Panc1 (cell line): ENCODE measurements around the gene ZNF346. TPM values are rescaled to one million over a fixed set of nuclear protein-coding genes. Genes with fewer than 3 reads are reported as not detected.

Source experiments
- ATAC-seq: fragments of 200-7000 bp; cut with Tn5 transposase; 2 replicates; pipeline ENCODE4 v1.9.1; 2020; ENCODE audit warnings: mild to moderate bottlenecking, moderate library complexity
- BruUV-seq: library from RNA; stranded (reverse); fragments of 400-500 nt; replicated peaks from 2 replicates; lab custom pipeline; 2021; lab: Mats Ljungman, UMichigan
- CTCF ChIA-PET: fragments of 300-600 bp; sonication (Branson Sonifier 250); formaldehyde crosslinking; loops from one replicate; lab custom pipeline; 2022; ENCODE audit warnings: antibody characterized with exemption; lab: Charles Lee
- POLR2A ChIA-PET: fragments of 300-600 bp; sonication (Branson Sonifier 250); formaldehyde crosslinking; loops from one replicate; lab custom pipeline; 2022; ENCODE audit warnings: antibody characterized with exemption; lab: Charles Lee
- DNase-seq: peaks from one replicate; pipeline ENCODE4 v3.0.0-alpha.2; 2010; ENCODE audit warnings: low read depth, low spot score
- H3K27ac ChIP-seq: 2 replicates; pipeline ENCODE4 v1.5.1; 2011; ENCODE audit warnings: mild to moderate bottlenecking, low read length, inconsistent platforms
- H3K27me3 ChIP-seq: fragments of 200-500 bp; sonication (Bioruptor generic); 2 replicates; pipeline ENCODE4 v1.6.0; 2014; ENCODE audit warnings: low read length, inconsistent platforms; ENCODE audit not compliant: control insufficient read depth, insufficient read depth
- H3K36me3 ChIP-seq: fragments of 200-500 bp; sonication (Bioruptor generic); 2 replicates; pipeline ENCODE4 v1.5.1; 2014; ENCODE audit warnings: inconsistent platforms, mild to moderate bottlenecking, low read length, moderate library complexity; ENCODE audit not compliant: control insufficient read depth, insufficient read depth
- H3K4me1 ChIP-seq: 2 replicates; pipeline ENCODE4 v1.5.1; 2011; ENCODE audit warnings: inconsistent platforms, mild to moderate bottlenecking, low read length, moderate library complexity; ENCODE audit not compliant: control insufficient read depth, insufficient read depth
- H3K4me3 ChIP-seq, 2 experiments: 2 replicates each; pipeline ENCODE4 v1.5.1; 2011 to 2012; ENCODE audit warnings: low read depth in 2 of 2, low read length in 2 of 2, mild to moderate bottlenecking in 2 of 2, inconsistent platforms in 1 of 2, moderate library complexity in 1 of 2
- H3K9me3 ChIP-seq: fragments of 200-500 bp; sonication (Bioruptor generic); 2 replicates; pipeline ENCODE4 v1.5.1; 2014; ENCODE audit warnings: low read depth, mild to moderate bottlenecking, inconsistent platforms, low read length, moderate library complexity; ENCODE audit not compliant: control insufficient read depth, insufficient read depth
- POLR2AphosphoS5 ChIP-seq: IDR thresholded peaks from 2 replicates; pipeline ENCODE4 v1.6.1; 2012; ENCODE audit warnings: mild to moderate bottlenecking, low read depth, low read length, moderate library complexity
- SIN3A ChIP-seq: IDR thresholded peaks from 2 replicates; pipeline ENCODE4 v1.6.1; 2012; ENCODE audit warnings: low read depth, mild to moderate bottlenecking, low read length, moderate library complexity, borderline replicate concordance; ENCODE audit not compliant: insufficient read depth
- TCF7L2 ChIP-seq: IDR thresholded peaks from 2 replicates; pipeline ENCODE4 v1.6.1; 2011; ENCODE audit warnings: mild to moderate bottlenecking, low read depth, low read length, inconsistent platforms
- in situ Hi-C: cut with HindIII; loops from 2 replicates; pipeline ENCODE4 v1.10.0; 2016; ENCODE audit warnings: low sequenced_read_pairs, low pct_unique_long_range_greater_than_20kb
- intact Hi-C: fragments of 100-400 bp; cut with micrococcal nuclease; formaldehyde crosslinking; loops from one replicate; pipeline ENCODE4 v1.10.0; 2022; ENCODE audit not compliant: unreplicated experiment
- total RNA-seq: library from RNA; stranded (reverse); gene quantifications from one replicate; pipeline ENCODE4 v1.2.1, GENCODE V29; 2021; ENCODE audit not compliant: unreplicated experiment
- TF ChIP-seq, protein P1 (sequence below), 2 experiments: IDR thresholded peaks; 2 replicates each; pipeline ENCODE4 v1.6.1; 2011 to 2012; ENCODE audit warnings: low read depth in 2 of 2, control low read depth in 1 of 2, low read length in 1 of 2, mild to moderate bottlenecking in 1 of 2, moderate library complexity in 1 of 2; ENCODE audit not compliant: insufficient read depth in 1 of 2
- TF ChIP-seq, protein P2 (sequence below): fragments of 450-650 bp; IDR thresholded peaks from 2 replicates; pipeline ENCODE4 v1.5.1; 2017; ENCODE audit warnings: mild to moderate bottlenecking

ZNF346 gene
- total RNA-seq, 1 experiment from 2014 or later = 21.3 TPM

DNA sequence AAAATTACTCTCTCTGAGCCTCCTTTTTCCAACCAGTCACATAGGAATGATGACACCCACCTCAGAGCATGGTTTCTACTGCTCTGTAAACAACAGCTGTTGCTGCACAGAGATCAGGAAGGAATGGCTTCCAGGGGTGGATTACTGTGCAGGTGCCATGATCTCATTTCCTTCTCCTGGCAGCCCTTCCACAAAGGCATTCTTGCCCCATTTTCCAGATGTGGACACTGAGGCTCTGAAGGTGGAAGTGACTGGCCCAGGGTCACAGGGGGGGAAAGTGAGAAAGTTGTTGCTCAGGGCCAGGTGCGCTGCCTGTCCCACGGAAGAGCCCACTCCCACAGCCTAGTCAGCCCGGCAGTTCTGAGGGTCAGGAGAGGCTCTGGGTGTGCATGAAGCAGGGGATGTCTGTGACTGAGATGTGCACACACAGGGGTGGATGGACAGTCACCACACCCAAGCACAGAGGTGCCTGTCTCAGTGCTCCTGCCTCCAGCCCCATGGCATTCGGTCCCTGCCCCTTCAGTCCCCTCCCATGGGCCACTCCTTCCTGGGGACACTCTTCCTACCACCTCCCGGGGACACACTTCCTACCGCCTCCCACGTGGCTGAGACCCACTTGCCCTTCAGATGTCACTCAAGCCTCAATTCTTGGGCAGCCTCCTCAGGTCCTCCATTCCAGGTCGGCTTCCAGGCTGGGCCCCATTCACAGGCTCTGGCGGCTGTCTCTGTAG is 81.2 kb downstream of the ZNF346 start:
- no peaks in the 10 kb centered on the region for H3K27me3 ChIP-seq
- TF ChIP-seq POLR2AphosphoS5 = no peak
- TF ChIP-seq SIN3A = no peak
- no peak for TF ChIP-seq TCF7L2
- TF ChIP-seq, protein P1, sequence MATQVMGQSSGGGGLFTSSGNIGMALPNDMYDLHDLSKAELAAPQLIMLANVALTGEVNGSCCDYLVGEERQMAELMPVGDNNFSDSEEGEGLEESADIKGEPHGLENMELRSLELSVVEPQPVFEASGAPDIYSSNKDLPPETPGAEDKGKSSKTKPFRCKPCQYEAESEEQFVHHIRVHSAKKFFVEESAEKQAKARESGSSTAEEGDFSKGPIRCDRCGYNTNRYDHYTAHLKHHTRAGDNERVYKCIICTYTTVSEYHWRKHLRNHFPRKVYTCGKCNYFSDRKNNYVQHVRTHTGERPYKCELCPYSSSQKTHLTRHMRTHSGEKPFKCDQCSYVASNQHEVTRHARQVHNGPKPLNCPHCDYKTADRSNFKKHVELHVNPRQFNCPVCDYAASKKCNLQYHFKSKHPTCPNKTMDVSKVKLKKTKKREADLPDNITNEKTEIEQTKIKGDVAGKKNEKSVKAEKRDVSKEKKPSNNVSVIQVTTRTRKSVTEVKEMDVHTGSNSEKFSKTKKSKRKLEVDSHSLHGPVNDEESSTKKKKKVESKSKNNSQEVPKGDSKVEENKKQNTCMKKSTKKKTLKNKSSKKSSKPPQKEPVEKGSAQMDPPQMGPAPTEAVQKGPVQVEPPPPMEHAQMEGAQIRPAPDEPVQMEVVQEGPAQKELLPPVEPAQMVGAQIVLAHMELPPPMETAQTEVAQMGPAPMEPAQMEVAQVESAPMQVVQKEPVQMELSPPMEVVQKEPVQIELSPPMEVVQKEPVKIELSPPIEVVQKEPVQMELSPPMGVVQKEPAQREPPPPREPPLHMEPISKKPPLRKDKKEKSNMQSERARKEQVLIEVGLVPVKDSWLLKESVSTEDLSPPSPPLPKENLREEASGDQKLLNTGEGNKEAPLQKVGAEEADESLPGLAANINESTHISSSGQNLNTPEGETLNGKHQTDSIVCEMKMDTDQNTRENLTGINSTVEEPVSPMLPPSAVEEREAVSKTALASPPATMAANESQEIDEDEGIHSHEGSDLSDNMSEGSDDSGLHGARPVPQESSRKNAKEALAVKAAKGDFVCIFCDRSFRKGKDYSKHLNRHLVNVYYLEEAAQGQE (IDR thresholded peaks at IDR 0.05; ENCODE audit: insufficient read depth in 1 of 2, low read depth in 2 of 2, low read length in 1 of 2) = no peak
- ChIA-PET CTCF (no interaction called here), POLR2A (no interaction called here)
- no peaks in the 10 kb centered on the region for H3K4me1 ChIP-seq
- ATAC-seq (no peak), DNase-seq (no peak)
- intact Hi-C loops = no loop called here
- in situ Hi-C loops = no loop called here
- no peak overlapping the region for H3K4me3 ChIP-seq
- no peaks in the 10 kb centered on the region for H3K36me3 ChIP-seq
- BruUV-seq = no TSS peak
- no peak overlapping the region for H3K27ac ChIP-seq
- H3K9me3 ChIP-seq = no peaks in the 10 kb centered on the region

DNA sequence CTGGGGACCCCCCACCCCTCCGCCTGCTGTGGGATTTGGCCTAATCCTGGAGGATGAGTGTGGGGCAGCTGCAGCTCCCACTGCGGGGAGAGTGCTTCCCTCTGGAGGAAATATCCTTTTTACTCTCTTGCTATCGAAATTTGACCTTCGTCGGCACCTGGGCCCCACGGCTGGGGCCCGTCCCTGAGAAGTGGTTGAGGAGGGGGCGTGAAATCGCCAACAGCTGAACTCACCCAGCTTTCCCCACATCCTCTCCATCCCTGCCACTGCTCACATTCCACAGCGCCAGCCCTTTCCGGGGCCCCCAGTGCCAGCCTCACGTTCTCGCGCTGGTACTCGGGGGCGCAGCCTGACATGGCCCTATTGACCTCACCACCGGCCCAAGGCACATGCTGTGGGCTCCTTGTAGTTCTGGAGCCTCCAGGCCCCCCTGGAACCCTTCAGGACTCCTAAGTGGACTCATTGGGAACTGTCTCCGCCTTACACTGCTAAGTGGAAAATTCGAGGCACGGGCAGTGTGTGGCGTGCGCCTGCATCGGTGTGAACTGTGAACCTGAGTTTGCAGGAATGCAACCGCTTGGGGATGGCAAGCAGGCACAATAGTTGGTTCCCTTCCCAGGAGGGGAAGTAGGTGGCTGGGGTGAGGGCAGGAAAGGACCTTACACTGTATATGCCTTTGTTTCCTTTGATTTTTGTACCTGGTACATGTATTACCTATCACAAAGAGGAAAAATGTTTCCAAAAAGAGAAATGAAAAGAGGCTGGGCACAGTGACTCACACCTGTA is 83.4 kb downstream of the ZNF346 start:
- intact Hi-C loops (no loop called here), in situ Hi-C loops (no loop called here)
- ATAC-seq (no peak), DNase-seq (no peak)
- BruUV-seq = no TSS peak
- Histone ChIP-seq H3K4me1 (no peaks in the 10 kb centered on the region), H3K9me3 (no peaks in the 10 kb centered on the region), H3K27me3 (no peaks in the 10 kb centered on the region), H3K36me3 (no peaks in the 10 kb centered on the region), H3K4me3 (no peak overlapping the region), H3K27ac (no peak overlapping the region)
- POLR2A ChIA-PET = interaction anchor here (0.6 to 0.7 kb wide), 2 partner anchors 271 to 460 kb away, joined by 4 to 7 read pairs; no protein-coding TSS in a partner anchor
- CTCF ChIA-PET = no interaction called here
- no peak for TF ChIP-seq SIN3A
- TF ChIP-seq, protein P1 (IDR thresholded peaks at IDR 0.05; ENCODE audit: insufficient read depth in 1 of 2, low read depth in 2 of 2, low read length in 1 of 2) = no peak
- TF ChIP-seq TCF7L2 = no peak
- TF ChIP-seq, protein P2, sequence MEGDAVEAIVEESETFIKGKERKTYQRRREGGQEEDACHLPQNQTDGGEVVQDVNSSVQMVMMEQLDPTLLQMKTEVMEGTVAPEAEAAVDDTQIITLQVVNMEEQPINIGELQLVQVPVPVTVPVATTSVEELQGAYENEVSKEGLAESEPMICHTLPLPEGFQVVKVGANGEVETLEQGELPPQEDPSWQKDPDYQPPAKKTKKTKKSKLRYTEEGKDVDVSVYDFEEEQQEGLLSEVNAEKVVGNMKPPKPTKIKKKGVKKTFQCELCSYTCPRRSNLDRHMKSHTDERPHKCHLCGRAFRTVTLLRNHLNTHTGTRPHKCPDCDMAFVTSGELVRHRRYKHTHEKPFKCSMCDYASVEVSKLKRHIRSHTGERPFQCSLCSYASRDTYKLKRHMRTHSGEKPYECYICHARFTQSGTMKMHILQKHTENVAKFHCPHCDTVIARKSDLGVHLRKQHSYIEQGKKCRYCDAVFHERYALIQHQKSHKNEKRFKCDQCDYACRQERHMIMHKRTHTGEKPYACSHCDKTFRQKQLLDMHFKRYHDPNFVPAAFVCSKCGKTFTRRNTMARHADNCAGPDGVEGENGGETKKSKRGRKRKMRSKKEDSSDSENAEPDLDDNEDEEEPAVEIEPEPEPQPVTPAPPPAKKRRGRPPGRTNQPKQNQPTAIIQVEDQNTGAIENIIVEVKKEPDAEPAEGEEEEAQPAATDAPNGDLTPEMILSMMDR = no peak
- no peak for TF ChIP-seq POLR2AphosphoS5
